GM21786 (cell line): Measurements from ENCODE around the gene PPP4R1.
"Not testable (repeated sequence)": the region's sequence is repeated elsewhere in the genome, so short reads cannot be mapped to it uniquely, and the experiment has no call there.

Source experiments
- ATAC-seq: cut with Tn5 transposase; IDR thresholded peaks from one replicate; pipeline ENCODE4 v1.9.1; 2021; ENCODE audit not compliant: unreplicated experiment

The PPP4R1 gene, protein sequence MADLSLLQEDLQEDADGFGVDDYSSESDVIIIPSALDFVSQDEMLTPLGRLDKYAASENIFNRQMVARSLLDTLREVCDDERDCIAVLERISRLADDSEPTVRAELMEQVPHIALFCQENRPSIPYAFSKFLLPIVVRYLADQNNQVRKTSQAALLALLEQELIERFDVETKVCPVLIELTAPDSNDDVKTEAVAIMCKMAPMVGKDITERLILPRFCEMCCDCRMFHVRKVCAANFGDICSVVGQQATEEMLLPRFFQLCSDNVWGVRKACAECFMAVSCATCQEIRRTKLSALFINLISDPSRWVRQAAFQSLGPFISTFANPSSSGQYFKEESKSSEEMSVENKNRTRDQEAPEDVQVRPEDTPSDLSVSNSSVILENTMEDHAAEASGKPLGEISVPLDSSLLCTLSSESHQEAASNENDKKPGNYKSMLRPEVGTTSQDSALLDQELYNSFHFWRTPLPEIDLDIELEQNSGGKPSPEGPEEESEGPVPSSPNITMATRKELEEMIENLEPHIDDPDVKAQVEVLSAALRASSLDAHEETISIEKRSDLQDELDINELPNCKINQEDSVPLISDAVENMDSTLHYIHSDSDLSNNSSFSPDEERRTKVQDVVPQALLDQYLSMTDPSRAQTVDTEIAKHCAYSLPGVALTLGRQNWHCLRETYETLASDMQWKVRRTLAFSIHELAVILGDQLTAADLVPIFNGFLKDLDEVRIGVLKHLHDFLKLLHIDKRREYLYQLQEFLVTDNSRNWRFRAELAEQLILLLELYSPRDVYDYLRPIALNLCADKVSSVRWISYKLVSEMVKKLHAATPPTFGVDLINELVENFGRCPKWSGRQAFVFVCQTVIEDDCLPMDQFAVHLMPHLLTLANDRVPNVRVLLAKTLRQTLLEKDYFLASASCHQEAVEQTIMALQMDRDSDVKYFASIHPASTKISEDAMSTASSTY

DNA sequence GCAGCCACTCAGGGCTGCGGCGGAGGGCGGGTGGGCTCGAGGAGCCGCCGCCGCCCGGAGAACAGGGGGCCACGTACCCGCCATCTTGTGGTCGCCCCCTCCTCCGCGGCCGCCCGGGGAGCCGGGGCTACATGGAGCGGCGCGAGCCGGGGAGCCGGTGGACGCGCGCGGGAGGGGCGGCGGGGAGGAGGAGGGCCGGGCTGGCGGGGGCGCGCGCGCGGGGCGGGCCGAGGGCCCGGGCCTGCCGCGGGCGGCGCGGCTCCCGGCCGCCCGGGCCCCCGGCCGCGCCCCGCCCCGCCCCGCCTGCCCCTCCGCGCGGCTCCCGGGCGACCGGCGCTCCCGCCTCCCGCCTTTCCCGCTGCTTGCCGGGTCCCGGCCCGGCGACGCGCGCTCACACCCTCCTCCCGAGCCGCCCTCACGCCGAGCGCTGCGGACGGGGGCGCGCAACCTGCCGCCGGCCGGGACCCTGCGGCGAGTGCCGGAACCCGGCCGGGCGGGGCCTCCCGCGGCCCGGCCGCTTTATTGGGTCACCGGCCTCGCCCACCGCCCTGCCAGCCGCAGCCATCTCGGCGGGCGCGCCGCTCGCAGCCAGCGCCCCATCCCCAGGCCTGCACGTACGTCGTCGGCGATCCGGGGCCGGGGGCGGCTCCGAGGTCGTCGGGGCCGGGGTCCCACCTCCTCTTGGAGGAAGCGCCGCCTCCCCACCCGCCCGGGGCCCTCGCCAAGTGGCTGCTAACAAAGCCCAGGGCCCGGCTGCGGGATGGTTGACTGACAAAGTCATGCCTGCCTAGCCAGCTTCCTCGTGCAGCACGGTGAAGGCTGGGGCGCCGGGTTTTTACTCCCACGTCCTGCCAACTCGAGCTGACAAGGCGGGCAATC is at the start of gene PPP4R1:
PPP4R1 (minus strand) TSS at position 159 of the 879 bp plus-strand sequence; CDS start at position 84, 75 bp downstream.
- ATAC-seq: peak; percentile 42

DNA sequence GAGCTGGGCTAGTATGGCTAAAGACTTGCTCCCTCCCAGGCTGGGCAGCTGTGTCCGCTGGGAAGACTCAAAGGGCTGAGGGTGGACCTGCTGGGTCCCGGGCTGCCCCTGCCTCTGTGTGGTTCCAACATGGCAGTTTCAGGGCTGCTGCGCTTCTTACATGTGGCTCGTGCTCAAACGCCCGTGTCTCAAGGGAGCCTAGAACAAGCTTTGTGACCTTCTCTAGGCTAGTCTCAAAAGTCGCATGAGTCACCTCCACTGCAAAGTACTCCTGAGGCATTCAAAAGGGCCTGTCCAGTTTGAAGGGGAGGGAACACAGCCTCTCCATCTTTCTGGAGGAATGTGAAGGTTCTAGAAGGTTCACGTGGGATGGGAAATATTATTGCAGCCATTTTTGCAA is 49.0 kb upstream of the PPP4R1 start:
- ATAC-seq: no peak

DNA sequence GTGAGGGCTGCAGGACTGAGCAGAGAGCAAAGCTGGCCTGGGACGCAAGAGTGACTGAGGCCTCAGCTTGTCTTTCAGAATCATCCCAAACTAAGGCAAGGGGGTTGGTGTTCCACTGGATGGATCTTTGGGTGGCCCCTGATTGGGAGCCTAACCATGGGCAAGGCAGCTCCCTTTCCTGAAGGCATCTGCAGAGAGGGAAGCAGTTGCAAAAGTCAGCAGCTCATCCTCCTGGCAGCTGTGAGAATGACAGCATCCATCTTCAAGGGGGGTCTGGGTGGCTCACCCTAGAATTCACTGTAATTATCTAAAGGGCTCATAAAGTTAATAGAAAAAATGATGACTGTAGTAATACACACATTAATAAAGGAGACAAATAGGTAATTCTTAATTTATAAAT is 47.2 kb upstream of the PPP4R1 start:
- no peak for ATAC-seq

DNA sequence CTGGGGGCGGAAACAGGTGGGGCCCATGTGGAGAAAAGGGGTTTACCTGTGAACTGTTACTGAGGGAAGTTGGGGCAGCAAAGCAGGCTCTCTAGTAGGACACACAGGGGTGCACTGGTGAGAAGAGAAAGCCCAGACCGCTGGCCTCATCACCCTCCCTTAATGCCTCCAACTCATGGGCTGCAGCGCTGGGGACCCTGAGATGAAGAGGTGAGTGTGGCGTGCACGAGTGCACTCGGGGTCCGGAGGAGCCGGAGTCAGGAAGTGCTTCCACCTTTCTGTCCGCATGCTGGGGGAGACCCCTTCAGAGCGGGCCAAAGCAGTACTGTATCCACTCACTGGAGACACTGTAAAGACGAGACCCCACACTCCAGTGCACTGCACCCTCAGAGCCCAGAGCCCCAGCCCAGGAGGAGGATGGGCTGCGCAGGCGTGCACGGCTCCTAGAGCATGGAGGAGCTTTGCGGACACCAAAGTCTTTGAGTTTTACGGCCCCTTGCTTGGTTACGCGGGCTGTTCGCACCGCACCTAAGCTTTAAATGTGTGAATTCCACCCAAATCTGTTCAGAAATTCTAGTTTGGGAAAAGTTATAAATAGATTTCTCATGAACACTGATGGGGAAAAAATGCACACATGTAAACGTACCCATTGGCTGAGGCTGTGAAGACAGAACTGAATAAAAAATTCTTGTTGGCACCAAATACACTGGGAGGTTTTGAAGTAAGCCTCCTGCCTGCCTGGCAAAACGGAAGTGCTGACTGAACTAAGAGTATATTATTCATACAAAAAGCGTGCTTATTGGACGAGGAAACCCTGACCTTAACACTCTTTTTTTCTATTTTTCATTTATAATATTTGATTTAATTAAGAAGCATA is 45.4 kb upstream of the PPP4R1 start:
- no peak for ATAC-seq

DNA sequence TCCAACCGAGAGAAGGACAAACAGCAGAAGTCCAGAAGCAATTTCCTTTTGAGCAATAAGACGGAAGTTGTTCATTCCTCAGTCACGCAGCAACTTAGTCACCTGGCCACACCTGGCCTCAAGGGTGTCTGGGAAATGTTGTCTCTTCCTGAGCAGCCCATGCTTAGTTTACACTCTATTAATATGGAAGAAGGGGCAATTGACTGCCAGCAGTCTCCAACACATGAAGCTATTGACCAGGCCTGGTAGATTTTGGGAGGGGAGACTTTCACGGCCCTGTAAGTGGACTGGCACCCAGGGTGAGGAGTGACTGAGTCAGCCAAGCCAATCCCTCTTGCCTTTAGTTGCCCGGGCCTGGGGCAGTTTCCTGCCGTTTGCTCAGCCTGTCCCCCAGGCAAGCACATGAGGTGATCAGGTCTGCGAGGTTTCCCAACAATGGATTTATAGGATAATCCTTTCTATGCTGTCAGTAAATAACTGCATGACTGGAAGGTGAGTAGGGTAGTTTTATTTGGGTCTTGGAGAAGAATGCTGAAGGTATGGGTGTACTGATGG is 43.8 kb upstream of the PPP4R1 start:
- ATAC-seq: no peak

DNA sequence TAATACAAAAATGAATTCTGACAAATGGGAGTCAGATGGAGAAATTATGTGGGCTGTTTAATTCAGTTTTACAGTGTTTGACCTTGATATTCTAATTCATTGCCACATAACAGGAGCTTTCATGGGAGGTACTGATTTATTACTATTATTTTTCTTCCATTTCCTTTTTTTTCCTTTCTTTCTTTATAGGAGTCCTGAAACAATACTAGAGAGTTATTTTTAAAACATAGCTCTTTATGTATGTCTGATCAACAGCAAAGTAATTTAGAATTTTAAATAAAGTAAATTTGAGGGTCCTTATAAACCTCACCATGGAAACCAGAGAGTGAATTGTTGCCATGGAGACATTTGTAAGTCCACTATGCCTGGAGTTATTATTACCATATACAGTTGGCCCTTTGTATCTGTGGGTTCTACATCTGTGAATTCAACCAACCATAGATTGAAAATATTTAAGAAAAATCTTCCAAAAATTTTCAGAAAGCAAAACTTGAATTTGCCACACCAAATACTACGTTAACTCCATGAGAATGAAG is 40.9 kb upstream of the PPP4R1 start:
- ATAC-seq: no peak

DNA sequence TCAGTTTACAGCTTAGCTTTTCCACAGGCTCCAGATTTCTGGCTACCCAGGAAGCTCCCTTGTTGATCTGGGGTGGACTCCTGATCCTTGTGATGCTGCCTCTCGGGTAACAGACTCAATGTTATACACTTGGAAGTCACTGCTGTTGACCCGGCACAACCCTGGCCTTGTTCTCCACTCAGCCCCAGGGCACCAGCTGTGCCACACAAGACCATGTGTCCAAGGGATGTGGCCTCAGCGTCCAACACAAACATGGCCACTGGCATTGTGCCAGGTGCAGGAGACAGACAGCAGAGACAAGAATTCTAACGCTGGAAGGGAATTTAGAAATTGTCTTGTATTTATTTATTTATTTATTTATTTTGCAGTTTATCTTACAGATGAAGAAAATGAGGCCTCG is 39.0 kb upstream of the PPP4R1 start:
- no peak for ATAC-seq

DNA sequence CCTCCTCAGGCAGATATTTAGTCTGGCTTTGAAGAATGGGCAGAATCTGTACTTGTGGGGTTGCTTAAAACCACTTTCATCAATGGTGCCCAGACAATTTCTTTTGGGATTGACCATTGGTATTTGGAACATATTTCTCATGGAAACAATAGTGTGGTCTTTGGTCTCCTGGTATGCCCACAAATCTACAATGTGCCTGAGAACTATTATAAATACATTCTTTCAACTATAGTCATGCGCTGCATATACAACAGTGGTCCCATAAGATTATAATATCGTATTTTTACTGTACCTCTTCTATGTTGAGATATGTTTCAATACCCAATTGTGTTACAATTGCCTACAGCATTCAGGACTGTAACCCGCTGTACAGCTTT is 34.8 kb upstream of the PPP4R1 start:
- no peak for ATAC-seq

DNA sequence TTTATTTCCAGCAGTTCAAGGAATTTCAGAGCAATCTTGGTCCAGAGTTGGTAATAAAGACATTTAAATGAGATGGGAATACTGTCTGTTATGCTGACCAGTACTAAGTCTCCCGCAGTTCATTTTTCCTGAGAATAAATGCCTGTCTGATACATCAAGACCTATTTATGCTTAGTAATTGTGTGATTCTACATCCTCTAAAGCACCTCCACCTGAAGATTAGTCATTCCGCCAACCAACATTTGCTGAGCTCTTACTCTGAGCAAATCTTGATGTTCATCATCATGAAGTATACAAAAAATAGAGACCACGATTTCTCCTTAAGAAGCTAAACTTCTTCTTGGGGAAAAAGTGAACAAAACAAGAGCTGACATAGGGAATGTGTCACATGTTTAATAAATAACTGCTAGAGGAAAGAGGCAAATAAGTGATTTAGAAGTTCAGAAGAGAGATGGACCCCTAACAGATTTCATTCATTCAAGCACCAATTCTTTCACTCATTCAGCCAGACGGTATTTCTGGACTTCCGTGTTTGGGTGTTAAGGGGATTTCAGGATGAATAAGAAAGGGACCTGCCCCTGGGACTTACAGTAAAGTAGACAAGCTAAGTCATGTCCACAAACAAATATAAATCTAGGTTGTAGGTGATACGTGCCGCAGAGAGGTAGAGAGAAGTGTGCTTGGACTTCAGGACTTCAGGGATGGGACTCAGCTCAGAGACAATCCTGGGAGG is 34.2 kb upstream of the PPP4R1 start:
- no peak for ATAC-seq

DNA sequence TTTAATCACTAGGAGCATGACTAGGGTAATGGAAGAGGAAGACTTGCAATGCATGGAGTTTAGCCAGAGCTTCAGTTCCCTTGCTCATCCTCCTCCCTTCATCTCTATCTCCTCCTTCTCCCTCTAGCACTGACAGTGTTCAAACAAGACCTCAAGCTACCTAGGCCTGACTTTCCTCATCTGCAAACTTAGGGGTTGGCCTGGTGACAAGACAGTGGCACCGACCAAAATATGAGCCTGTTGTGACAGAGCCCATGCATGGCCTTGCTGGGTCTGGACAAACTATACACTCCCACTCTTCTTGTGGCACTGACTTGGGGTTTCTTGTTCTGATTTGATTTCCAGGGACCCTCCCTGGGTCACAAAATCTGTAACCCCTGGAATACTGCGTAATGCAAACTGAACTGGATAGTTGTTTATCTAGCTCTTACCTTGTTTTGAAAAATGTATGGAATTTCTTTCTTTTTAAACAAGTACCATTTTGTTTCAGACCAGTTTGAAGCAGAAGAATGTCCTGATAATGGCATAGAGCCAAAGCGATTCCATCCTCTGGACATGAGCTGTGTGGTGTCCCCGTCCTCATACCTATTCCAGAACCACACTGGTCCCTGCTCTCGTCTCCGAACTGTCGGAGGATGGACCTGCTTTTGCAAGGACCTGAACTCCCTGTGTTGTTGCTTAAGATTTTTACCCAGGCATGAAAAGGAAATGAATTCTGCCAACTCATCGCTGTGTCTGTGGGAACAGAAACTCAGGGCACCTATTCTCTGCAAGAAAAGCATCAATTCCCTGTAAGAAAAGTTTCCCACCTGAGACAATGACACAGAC is 33.4 kb upstream of the PPP4R1 start:
- no peak for ATAC-seq

DNA sequence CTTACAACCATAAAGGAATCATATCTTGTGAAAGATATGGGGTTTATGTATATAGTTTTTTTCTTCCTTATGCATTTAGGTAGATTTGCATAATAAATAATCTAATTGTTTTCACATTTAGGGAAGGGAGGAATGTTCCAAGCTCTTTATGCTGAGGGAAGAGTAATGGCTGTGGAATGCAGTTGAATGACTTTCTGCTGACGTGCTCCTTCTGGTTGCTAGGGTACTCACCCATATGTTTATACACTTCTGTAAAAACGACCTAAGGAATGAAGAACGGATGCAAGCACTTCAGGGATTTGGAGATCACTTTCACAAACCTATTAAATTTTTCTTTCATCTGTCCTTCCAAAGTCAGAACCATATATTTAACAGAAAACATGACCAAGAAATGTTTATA is 29.2 kb upstream of the PPP4R1 start:
- no peak for ATAC-seq

DNA sequence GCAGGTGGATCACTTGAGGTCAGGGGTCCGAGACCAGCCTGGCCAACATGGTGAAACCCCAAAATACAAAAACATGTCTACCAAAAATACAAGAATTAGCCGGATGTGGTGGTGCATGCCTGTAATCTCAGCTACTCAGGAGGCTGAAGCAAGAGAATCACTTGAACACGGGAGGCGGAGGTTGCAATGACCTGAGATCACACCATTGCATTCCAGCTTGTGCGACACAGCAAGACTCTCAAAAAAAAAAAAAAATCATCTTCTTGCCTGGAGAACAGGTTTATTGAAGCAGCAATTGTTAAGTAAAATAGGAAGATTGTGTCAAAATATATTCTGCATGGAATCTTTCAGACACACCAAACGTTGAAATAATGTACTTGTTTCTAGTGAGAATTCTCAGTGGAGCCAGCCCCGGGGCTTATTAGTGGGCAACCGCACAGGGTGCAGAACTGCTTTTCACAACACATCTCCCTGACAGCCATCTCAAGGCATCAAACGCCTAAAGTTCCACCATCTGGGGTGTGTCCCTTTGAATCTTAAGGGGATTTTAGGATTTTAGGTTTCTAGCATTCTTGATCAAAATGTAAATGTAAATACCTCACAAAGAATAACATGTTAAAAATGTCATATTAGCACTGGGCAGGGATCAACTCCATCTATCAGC is 28.6 kb upstream of the PPP4R1 start:
- ATAC-seq: no peak

DNA sequence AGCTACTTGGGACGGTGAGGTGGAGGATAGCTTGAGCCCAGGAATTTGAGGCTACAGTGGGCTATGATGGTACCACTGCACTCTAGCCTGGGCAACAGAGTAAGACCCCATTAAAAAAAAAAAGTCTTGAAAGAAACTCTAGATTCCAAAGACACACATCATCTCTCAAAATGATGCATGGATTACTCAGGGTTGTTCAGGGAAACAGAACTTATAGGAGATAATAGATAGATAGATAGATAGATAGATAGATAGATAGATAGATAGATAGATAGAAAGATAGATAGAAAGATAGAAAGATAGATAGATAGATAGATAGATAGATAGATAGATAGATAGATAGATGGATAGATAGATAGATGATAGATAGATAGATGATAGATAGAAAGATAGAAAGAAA is 26.7 kb upstream of the PPP4R1 start:
- ATAC-seq: not testable (repeated sequence)

DNA sequence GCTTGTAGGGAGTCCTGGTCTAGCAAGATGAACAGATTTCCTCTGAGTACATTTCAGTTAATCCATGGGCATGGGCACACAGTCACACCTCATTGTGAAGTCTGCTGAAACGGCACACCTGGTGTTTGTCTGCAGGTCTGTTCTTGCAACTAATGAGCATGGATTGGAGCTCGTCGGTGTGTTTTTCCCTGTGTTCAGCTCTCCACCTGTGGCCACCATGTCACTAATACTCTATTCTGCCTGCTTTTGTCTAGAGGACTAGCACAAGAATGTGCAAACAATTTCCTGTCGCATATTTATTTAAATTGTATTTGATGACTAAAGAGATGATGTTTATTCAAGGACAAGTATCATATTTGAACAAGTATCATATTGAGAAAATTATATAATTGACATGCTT is 24.5 kb upstream of the PPP4R1 start:
- no peak for ATAC-seq

DNA sequence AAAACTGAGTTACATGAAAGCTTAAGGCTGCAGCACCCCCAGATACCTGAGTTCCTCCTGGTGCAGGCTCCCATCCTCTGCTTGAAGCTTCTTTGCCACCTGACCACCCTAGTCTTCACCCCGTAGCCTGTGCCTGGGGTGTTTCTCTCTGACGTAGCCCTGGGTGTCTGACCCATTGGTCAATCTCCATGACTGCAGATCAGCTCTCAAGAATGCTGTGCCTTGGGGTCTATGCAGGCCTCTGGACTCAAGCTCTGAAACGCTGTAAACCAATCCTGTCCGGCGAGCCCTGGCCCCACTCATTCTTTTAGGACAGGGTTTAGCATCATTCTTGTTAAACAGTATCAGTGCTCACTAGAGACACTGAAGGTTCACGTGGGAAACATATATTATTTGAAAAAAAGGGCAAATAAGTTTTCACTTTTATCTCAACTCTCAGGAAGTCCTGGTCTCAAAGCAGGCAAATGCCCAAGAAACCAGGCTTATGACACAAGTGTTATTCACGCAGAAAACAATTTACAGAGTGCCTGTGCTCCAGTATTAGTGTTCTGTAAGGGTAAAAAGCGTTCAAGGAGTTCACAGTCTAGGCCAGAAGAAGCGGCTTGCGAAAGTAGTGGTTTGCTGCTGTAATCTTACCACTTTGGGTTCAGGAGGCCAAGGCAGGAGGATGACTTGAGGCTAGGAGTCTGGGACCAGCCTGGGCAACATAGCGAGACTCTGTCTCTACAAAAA is 22.8 kb upstream of the PPP4R1 start:
- no peak for ATAC-seq

DNA sequence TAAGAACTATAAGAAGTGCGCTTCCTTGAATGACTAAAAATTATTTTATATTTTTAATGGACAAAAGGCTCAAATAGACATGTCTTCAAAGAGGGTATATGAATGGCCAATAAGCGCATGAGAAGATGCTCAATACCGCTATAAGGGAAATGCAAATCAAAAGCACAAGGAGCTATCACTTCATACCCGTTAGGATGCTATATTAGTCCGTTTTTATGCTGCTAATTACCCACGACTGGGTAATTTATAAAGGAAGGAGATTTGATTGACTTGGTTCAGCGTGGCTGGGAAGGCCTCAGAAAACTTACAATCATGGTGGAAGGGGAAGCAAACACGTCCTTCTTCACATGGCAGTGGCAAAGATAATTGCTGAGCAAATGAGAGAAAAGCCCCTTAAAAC is 20.5 kb upstream of the PPP4R1 start:
- no peak for ATAC-seq
